Measurements from ENCODE around the gene ZNF750. TPM values are rescaled to one million over a fixed set of nuclear protein-coding genes. Genes with fewer than 3 reads are reported as not detected.

ZNF750 gene
- total RNA-seq, 4 donors from 2014 or later, result not detected

- Histone ChIP-seq H3K4me3 (no peak overlapping the region), H3K27ac (peak overlapping the region in 1 of 4 donors; percentile 39), H3K4me1 (peaks cover 0 to 17% (median 5%) of the 10 kb centered on the region in 4 donors), H3K9me3 (no peaks in the 10 kb centered on the region), H3K36me3 (peaks cover 0 to 21% (median 0%) of the 10 kb centered on the region in 3 donors), H3K27me3 (no peaks in the 10 kb centered on the region)
- WGBS, 2 donors, result 90 to 93% methylated on average over 28 of the region's 28 CpGs
- no peak for DNase-seq (ENCODE audit: low spot score in 2 of 2)
- no peak for TF ChIP-seq EP300 (IDR thresholded peaks at IDR 0.05)
- no peak for TF ChIP-seq POLR2A (IDR thresholded peaks at IDR 0.05)
- no peak for TF ChIP-seq CTCF (IDR thresholded peaks at IDR 0.05)
Observed at GRCh38 chr17:82835766-82836512, 3.9 kb downstream of the ZNF750 start.

DNA sequence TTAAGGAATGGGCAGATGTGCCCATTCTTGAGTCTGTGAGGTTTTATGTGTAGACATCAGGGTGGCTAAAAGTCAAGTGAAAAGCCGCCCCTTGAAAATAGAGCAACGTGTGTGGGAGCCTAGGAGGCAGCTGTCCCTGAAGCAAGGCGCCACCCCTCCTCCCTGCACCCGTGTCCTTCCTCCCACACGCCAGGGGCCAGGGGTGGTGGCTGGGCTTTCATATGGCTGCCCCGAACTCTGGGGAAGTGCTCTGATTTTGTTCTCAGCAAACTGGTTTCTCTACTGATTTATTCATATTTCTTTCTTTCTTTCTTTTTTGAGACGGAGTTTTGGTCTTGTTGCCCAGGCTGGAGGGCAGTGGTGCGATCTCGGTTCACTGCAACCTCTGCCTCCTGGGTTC, 4.7 kb downstream of the ZNF750 start:
- TF ChIP-seq POLR2A (IDR thresholded peaks at IDR 0.05) (no peak), EP300 (IDR thresholded peaks at IDR 0.05) (no peak), CTCF (IDR thresholded peaks at IDR 0.05) (no peak)
- no peaks in the 10 kb centered on the region for H3K9me3 ChIP-seq
- DNase-seq (ENCODE audit: low spot score in 2 of 2), result no peak
- H3K36me3 ChIP-seq, result peaks cover 0 to 27% (median 0%) of the 10 kb centered on the region in 3 donors
- WGBS, 2 donors, result 65 to 73% methylated on average over 9 of the region's 9 CpGs
- no peak overlapping the region for H3K27ac ChIP-seq
- no peaks in the 10 kb centered on the region for H3K27me3 ChIP-seq
- peaks cover 0 to 21% (median 6%) of the 10 kb centered on the region in 4 donors for H3K4me1 ChIP-seq
- no peak overlapping the region for H3K4me3 ChIP-seq

GRCh38 chr17:82832881-82833475, 6.8 kb downstream of the ZNF750 start:
- TF ChIP-seq EP300 (IDR thresholded peaks at IDR 0.05), result no peak
- TF ChIP-seq CTCF (IDR thresholded peaks at IDR 0.05), result no peak
- no peak for TF ChIP-seq POLR2A (IDR thresholded peaks at IDR 0.05)
- 90% methylated on average over 19 to 20 of the region's 20 CpGs for WGBS, 2 donors
- Histone ChIP-seq H3K9me3 (no peaks in the 10 kb centered on the region), H3K27me3 (no peaks in the 10 kb centered on the region), H3K36me3 (peaks cover 0 to 38% (median 0%) of the 10 kb centered on the region in 3 donors), H3K27ac (no peak overlapping the region), H3K4me3 (no peak overlapping the region), H3K4me1 (peaks cover 0 to 21% (median 6%) of the 10 kb centered on the region in 4 donors)
- no peak for DNase-seq (ENCODE audit: low spot score in 2 of 2)

DNA sequence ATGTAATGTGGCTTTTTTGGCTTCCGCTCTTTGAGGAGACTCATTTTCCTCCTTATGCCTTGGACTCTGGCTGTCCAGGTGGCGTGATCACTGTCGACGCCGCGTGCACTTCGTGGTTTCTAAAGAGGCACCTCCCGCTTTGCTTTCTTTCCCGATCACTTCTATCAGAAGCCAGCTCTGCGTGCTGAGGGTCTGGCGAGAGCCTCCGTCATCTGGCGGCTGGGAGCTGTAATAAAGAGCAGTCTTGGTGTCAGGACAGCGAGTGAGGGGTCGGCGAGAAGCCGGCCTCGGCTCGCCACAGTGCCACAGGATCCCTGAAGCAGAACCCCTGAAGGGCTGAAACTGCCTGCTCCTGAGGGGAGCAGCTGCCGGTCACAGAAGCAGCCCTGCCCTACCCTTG, 7.4 kb downstream of the ZNF750 start:
- no peak overlapping the region for H3K4me3 ChIP-seq
- peaks cover 0 to 15% (median 3%) of the 10 kb centered on the region in 4 donors for H3K4me1 ChIP-seq
- no peaks in the 10 kb centered on the region for H3K27me3 ChIP-seq
- TF ChIP-seq POLR2A (IDR thresholded peaks at IDR 0.05) (no peak), CTCF (IDR thresholded peaks at IDR 0.05) (no peak), EP300 (IDR thresholded peaks at IDR 0.05) (no peak)
- no peaks in the 10 kb centered on the region for H3K9me3 ChIP-seq
- WGBS, 2 donors, result 86 to 87% methylated on average over 20 of the region's 20 CpGs
- no peak overlapping the region for H3K27ac ChIP-seq
- H3K36me3 ChIP-seq, result peaks cover 0 to 40% (median 0%) of the 10 kb centered on the region in 3 donors
- DNase-seq (ENCODE audit: low spot score in 2 of 2), result no peak

DNA sequence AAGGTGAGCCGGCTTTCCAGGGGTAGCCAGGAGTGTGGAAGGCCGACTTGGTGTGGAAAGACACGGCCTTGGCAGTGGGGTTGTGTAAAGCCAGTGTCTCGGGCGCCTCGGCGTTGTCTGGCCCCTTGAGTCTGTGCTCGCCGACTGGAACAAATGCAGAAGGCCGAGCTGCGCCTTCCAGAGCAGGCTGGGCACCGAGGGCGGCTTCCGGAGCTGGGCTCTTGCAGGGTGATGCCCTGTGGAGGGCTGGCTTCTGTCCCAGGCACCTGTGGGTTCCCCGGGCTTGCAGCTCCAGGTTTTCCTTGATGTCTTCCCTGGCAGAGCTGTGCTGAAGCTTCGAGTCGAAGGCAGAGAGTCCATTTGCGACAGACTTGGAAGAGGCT, 8.0 kb downstream of the ZNF750 start:
- WGBS, 2 donors, result 88 to 94% methylated on average over 18 of the region's 18 CpGs
- Histone ChIP-seq H3K27ac (no peak overlapping the region), H3K9me3 (no peaks in the 10 kb centered on the region), H3K27me3 (no peaks in the 10 kb centered on the region), H3K36me3 (peaks cover 0 to 44% (median 0%) of the 10 kb centered on the region in 3 donors), H3K4me1 (peaks cover 0 to 9% (median 2%) of the 10 kb centered on the region in 4 donors), H3K4me3 (no peak overlapping the region)
- TF ChIP-seq EP300 (IDR thresholded peaks at IDR 0.05), result no peak
- TF ChIP-seq CTCF (IDR thresholded peaks at IDR 0.05), result no peak
- TF ChIP-seq POLR2A (IDR thresholded peaks at IDR 0.05), result no peak
- DNase-seq (ENCODE audit: low spot score in 2 of 2), result no peak

Measured in tibial nerve (tissue), 4 donors.